ENCODE results near the gene TRIM61.
"Not testable (repeated sequence)": the region's sequence is repeated elsewhere in the genome, so short reads cannot be mapped to it uniquely, and the experiment has no call there.

The TRIM61 gene

GRCh38 chr4:164977243-164978164 is at the start of gene TRIM61:
TSS of gene TRIM61 (minus strand) at chr4:164977657. CDS start at chr4:164970002, 7,655 bp downstream.
- DNase-seq: peak; percentile 33 to 35

- DNase-seq: not testable (repeated sequence)
Measured at GRCh38 chr4:165025782-165026181, 48.3 kb upstream of the TRIM61 start.

- not testable (repeated sequence) for DNase-seq
Measured at GRCh38 chr4:165019995-165020394, 42.5 kb upstream of the TRIM61 start.

GRCh38 chr4:165016971-165017370 is 39.5 kb upstream of the TRIM61 start:
- no peak for DNase-seq

GRCh38 chr4:165013691-165014090 is 36.2 kb upstream of the TRIM61 start:
- no peak for DNase-seq

GRCh38 chr4:165011403-165011802 is 33.9 kb upstream of the TRIM61 start:
- DNase-seq: no peak

- no peak for DNase-seq
Measured at GRCh38 chr4:165010991-165011390, 33.5 kb upstream of the TRIM61 start.

- DNase-seq: no peak
Measured at GRCh38 chr4:165010487-165010886, 33.0 kb upstream of the TRIM61 start.

- DNase-seq: no peak
Measured at GRCh38 chr4:165009493-165010227, 32.2 kb upstream of the TRIM61 start.

GRCh38 chr4:165006886-165007285 is 29.4 kb upstream of the TRIM61 start:
- no peak for DNase-seq

GRCh38 chr4:165006456-165006855 is 29.0 kb upstream of the TRIM61 start:
- no peak for DNase-seq

GRCh38 chr4:165005352-165005925 is 28.0 kb upstream of the TRIM61 start:
- DNase-seq: no peak

GRCh38 chr4:165001957-165002356 is 24.5 kb upstream of the TRIM61 start:
- DNase-seq: not testable (repeated sequence)

- DNase-seq: not testable (repeated sequence)
Measured at GRCh38 chr4:164998526-164999080, 21.1 kb upstream of the TRIM61 start.

- no peak for DNase-seq
Measured at GRCh38 chr4:164997941-164998340, 20.5 kb upstream of the TRIM61 start.

- no peak for DNase-seq
Measured at GRCh38 chr4:164997324-164997723, 19.9 kb upstream of the TRIM61 start.

GRCh38 chr4:164996123-164996522 is 18.7 kb upstream of the TRIM61 start:
- not testable (repeated sequence) for DNase-seq

GRCh38 chr4:164990786-164991185 is 13.3 kb upstream of the TRIM61 start:
- not testable (repeated sequence) for DNase-seq

GRCh38 chr4:164989471-164989870 is 12.0 kb upstream of the TRIM61 start:
- no peak for DNase-seq

- not testable (repeated sequence) for DNase-seq
Measured at GRCh38 chr4:164971929-164972328, 5.5 kb downstream of the TRIM61 start.

- no peak for DNase-seq
Measured at GRCh38 chr4:164959896-164960295, 17.6 kb downstream of the TRIM61 start.

GRCh38 chr4:164959421-164959820 is 18.0 kb downstream of the TRIM61 start:
- DNase-seq: not testable (repeated sequence)
